ENCODE measurements around the gene JAKMIP1. TPM values are rescaled to one million over a fixed set of nuclear protein-coding genes. Genes with fewer than 3 reads are reported as not detected.

JAKMIP1 gene
- total RNA-seq, 1 donor from 2014 or later: not detected

DNA sequence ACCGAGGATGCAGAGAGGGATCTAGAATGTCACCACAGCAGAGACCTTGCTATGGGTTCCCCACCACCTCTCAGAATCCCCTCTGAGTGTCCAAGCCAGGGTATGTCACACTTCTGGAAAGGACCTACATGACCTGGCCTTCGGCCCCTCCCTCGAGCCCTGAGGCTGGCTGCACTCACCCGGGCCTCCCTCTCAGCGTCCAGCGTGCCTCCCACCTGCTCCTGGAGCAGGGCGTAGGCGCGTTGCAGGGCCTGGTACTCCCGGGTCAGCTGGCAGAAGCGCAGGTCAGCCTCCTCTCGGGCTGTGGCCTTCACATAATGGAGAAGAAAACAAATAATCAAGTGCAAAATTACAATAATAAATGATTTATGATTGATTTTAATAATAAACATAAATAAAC lies 138.2 kb downstream of the JAKMIP1 start:
- no peak overlapping the region for H3K4me3 ChIP-seq (ENCODE audit: low read depth, low read length)
- TF ChIP-seq, protein P1, sequence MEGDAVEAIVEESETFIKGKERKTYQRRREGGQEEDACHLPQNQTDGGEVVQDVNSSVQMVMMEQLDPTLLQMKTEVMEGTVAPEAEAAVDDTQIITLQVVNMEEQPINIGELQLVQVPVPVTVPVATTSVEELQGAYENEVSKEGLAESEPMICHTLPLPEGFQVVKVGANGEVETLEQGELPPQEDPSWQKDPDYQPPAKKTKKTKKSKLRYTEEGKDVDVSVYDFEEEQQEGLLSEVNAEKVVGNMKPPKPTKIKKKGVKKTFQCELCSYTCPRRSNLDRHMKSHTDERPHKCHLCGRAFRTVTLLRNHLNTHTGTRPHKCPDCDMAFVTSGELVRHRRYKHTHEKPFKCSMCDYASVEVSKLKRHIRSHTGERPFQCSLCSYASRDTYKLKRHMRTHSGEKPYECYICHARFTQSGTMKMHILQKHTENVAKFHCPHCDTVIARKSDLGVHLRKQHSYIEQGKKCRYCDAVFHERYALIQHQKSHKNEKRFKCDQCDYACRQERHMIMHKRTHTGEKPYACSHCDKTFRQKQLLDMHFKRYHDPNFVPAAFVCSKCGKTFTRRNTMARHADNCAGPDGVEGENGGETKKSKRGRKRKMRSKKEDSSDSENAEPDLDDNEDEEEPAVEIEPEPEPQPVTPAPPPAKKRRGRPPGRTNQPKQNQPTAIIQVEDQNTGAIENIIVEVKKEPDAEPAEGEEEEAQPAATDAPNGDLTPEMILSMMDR (conservative IDR thresholded peaks at IDR 0.05; ENCODE audit: low read depth, low read length): no peak
- no peak for DNase-seq (ENCODE audit: low read depth)

DNA sequence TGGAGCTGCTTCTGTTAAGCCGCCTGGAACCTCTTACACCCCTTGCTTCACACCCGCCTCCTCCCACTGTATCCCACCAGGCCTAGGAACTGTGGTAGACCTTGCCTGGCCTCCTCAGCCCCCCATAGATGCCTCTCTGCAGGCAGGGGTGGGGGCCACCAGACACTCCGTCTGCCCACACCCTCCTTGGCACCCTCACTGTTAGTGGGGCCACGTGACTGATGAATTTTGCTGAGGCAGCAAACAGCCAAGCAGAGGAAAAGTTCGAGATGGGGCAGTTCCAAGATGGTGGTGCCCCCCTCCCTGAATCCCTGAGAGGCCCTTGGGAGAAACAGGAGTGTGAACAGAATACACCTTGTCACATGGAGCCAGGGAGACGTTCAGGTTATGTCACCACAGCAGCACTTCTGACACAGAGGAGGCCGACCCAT lies 141.0 kb downstream of the JAKMIP1 start:
- no peak overlapping the region for H3K4me3 ChIP-seq (ENCODE audit: low read depth, low read length)
- TF ChIP-seq, protein P1 (conservative IDR thresholded peaks at IDR 0.05; ENCODE audit: low read depth, low read length): no peak
- DNase-seq (ENCODE audit: low read depth): no peak

DNA sequence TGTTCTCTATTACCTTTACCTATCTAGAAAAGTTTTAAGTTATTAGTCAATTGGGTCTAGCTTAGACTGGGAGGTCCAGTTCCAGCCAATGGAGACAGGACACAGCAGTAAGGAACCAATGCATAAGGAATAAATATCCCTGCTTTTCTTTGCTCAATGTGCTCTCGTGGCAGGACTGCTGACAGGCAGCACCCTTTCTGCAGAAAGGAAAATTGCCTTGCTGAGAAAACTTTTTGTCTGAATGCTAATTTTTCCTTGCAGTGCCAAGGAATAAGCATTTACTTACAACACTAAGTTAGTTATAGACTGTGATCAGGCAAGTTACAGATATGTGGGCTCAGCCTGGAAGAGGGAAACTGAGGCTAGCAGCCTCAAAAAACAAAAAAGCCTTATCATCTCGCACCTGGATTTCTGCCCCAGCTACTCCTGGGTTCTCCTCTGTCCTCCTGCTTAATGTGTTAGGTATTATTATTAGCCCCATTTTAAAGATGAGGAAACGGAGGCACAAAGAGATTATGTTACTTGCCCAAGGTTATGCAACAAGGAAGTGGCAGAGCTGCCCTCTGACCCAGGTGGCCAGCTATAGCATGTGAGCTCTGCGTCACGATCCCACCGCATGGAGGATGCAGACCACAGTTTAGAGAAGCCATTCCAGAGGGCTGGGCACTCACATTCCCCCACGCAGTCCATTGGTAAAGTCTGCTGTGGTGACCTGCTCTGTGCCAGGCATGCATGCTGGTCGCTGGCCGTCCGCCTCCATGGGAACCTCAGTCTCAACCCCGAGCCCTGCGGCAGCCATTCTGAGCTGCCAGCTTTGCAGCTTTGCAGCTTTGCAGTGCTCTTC lies 141.6 kb downstream of the JAKMIP1 start:
- no peak for DNase-seq (ENCODE audit: low read depth)
- TF ChIP-seq, protein P1 (conservative IDR thresholded peaks at IDR 0.05; ENCODE audit: low read depth, low read length): no peak
- H3K4me3 ChIP-seq (ENCODE audit: low read depth, low read length): no peak overlapping the region

DNA sequence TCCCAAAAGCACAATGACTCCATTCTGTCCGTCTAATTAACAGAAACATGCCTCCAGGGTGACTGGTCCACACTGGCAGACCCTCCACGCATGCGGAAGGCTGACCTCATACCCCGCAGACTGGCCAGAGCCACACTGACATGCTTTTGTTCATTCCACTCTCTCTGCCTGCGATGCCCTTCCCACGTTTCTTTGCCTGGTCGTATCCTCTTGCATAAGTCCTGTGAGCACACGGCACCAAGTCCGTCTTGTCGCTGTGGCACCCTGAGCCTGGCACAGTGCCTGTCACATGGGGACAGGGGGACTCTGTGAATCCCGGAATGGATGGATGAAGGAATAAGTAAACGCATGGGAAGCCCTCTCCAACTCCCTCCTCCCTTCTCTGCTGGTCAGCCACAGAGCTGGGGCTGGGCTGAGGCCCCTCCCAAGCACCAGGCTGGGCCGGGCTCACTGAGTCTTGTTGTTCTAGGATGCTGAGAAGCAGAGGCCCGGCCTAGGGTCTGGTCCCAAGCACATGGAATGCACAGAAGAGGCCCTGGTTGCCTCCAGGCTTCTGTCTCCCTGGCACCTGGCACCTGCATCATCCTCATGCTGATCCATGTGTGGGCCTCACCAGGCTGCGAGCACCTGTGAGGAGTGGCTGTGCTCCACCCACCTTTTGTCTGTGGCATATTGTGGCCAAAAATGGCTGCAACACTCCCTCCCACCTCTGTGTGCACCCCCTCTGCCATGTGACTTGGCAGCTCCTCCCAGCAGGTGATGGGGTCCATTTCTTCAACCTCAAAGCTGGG lies 143.2 kb downstream of the JAKMIP1 start:
- TF ChIP-seq, protein P1 (conservative IDR thresholded peaks at IDR 0.05; ENCODE audit: low read depth, low read length): no peak
- H3K4me3 ChIP-seq (ENCODE audit: low read depth, low read length): no peak overlapping the region
- no peak for DNase-seq (ENCODE audit: low read depth)

DNA sequence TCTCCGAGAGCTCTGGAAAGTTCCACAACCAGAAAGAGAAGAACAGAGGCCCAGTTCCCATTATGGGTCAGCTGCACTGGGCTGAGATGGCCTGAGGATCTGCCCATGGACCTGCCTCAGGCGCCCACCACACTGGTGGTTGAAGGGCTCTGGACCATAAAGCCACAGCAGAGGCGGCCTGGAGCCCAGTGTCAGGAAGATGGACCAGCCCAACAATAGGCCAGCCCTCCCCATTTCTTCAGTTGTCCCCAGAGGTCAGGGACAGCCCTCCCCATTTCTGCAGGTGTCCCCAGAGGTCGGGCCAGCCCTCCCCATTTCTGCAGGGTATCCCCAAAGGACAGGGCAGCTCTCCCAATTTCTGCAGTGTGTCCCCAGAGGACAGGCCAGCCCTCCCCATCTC lies 144.9 kb downstream of the JAKMIP1 start:
- no peak overlapping the region for H3K4me3 ChIP-seq (ENCODE audit: low read depth, low read length)
- TF ChIP-seq, protein P1 (conservative IDR thresholded peaks at IDR 0.05; ENCODE audit: low read depth, low read length): no peak
- DNase-seq (ENCODE audit: low read depth): no peak

DNA sequence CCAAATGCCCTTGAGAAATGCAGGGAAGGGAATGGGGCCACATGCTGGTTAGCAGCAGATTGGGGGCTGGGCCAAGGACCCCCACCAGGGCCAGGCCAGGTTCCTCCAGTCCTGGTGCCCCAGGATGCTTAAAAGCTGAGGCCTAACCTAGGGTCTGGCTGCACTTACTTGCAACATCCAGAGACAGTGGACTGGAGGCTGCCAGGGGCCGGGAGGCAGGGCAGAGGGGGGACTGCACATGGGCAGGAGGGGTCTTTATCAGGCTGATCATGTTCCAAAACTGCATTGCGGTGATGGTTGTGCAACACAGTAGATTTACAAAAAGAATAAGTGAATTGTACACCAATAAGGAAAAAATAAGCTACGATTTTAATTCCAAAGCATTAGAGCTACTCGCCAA lies 145.3 kb downstream of the JAKMIP1 start:
- no peak overlapping the region for H3K4me3 ChIP-seq (ENCODE audit: low read depth, low read length)
- no peak for DNase-seq (ENCODE audit: low read depth)
- TF ChIP-seq, protein P1 (conservative IDR thresholded peaks at IDR 0.05; ENCODE audit: low read depth, low read length): no peak

All from epithelial cell of proximal tubule (primary cell).